D341Med (cell line): ENCODE measurements around the gene THEMIS2.
"Not testable (repeated sequence)": the region's sequence is repeated elsewhere in the genome, so short reads cannot be mapped to it uniquely, and the experiment has no call there.

Experiments used
- DNase-seq: peaks from one replicate; pipeline ENCODE4 v3.0.0; 2012; ENCODE audit warnings: low spot score

THEMIS2 gene

GRCh38 chr1:27872059-27872801, at the start of gene THEMIS2:
TSS of gene THEMIS2 (plus strand) at chr1:27872544. CDS start at chr1:27872572, 28 bp downstream.
- DNase-seq, result peak; percentile 93

GRCh38 chr1:27823784-27824183, 48.6 kb upstream of the THEMIS2 start:
- DNase-seq, result no peak

- DNase-seq, result no peak
These were observed 47.9 kb upstream of the THEMIS2 start for GRCh38 chr1:27824411-27824810.

- not testable (repeated sequence) for DNase-seq
These were observed 42.9 kb upstream of the THEMIS2 start for GRCh38 chr1:27829339-27829960.

- DNase-seq, result peak; percentile 93
These were observed 41.5 kb upstream of the THEMIS2 start, which contains the start of gene PPP1R8 for GRCh38 chr1:27830621-27831440. TSS of gene PPP1R8 (plus strand) at chr1:27830782. CDS start at chr1:27830836, 54 bp downstream.

GRCh38 chr1:27831568-27832410, 40.6 kb upstream of the THEMIS2 start:
- DNase-seq, result no peak

- DNase-seq, result no peak
These were observed 39.6 kb upstream of the THEMIS2 start for GRCh38 chr1:27832762-27833161.

- no peak for DNase-seq
These were observed 38.9 kb upstream of the THEMIS2 start for GRCh38 chr1:27833470-27833869.

GRCh38 chr1:27835046-27835445, 37.3 kb upstream of the THEMIS2 start:
- DNase-seq, result no peak

- no peak for DNase-seq
These were observed 36.8 kb upstream of the THEMIS2 start for GRCh38 chr1:27835501-27835900.

- DNase-seq, result no peak
These were observed 22.4 kb upstream of the THEMIS2 start for GRCh38 chr1:27849951-27850350.

- no peak for DNase-seq
These were observed 17.3 kb upstream of the THEMIS2 start for GRCh38 chr1:27855085-27855484.

GRCh38 chr1:27856561-27857343, 15.6 kb upstream of the THEMIS2 start:
- no peak for DNase-seq

GRCh38 chr1:27857552-27857951, 14.8 kb upstream of the THEMIS2 start:
- not testable (repeated sequence) for DNase-seq

GRCh38 chr1:27858072-27858948, 14.0 kb upstream of the THEMIS2 start:
- DNase-seq, result peak; percentile 83

- DNase-seq, result no peak
These were observed 13.3 kb upstream of the THEMIS2 start for GRCh38 chr1:27858949-27859576.

- DNase-seq, result no peak
These were observed 10.9 kb upstream of the THEMIS2 start for GRCh38 chr1:27861436-27861835.

GRCh38 chr1:27862004-27862403, 10.3 kb upstream of the THEMIS2 start:
- DNase-seq, result no peak
